ENCODE results near the gene PEX14. TPM values are rescaled to one million over a fixed set of nuclear protein-coding genes. Genes with fewer than 3 reads are reported as not detected.

Gene PEX14
- total and polyA plus RNA-seq, 9 of the 15 experiments (the other 6 are each of a cell fraction or from before 2014, with no cell fraction given) = 2.6 to 45.7 (median 22.7) TPM

GRCh38 chr1:10510520-10511493 lies 36.1 kb downstream of the PEX14 start (continued):
- no peak for TF ChIP-seq ZNF280B (CRISPR knock-in tag; IDR thresholded peaks at IDR 0.05)
- no peak for TF ChIP-seq FOXK1 (CRISPR knock-in tag; IDR thresholded peaks at IDR 0.05; ENCODE audit: borderline replicate concordance)
- no peak for TF ChIP-seq DMBX1 (CRISPR knock-in tag; IDR thresholded peaks at IDR 0.05; ENCODE audit: borderline replicate concordance)
- TF ChIP-seq ZNF354B (CRISPR knock-in tag; IDR thresholded peaks at IDR 0.05) = no peak
- TF ChIP-seq ELK1 (CRISPR knock-in tag; IDR thresholded peaks at IDR 0.05) = no peak
- peak; percentile 35; the same call in 1 of the 2 replicates for TF ChIP-seq HES1 (IDR thresholded peaks at IDR 0.05; ENCODE audit: low read depth)
- TF ChIP-seq MTA2 (IDR thresholded peaks at IDR 0.05; ENCODE audit: low read depth) = peak; percentile 32; the same call in 1 of the 2 replicates
- no peak for TF ChIP-seq PATZ1 (CRISPR knock-in tag; IDR thresholded peaks at IDR 0.05; ENCODE audit: borderline replicate concordance)
- TF ChIP-seq KAT2B (IDR thresholded peaks at IDR 0.05; ENCODE audit: low read depth, low read length) = no peak
- no peak for TF ChIP-seq TCF15 (CRISPR knock-in tag; IDR thresholded peaks at IDR 0.05)
- no peak for TF ChIP-seq CEBPZ (IDR thresholded peaks at IDR 0.05; ENCODE audit: borderline replicate concordance, low read depth, low read length)
- TF ChIP-seq DNMT1 (IDR thresholded peaks at IDR 0.05) = no peak
- no peak for TF ChIP-seq POLR2H (tag; IDR thresholded peaks at IDR 0.05; ENCODE audit: low read depth)
- no peak for TF ChIP-seq ZNF655 (CRISPR knock-in tag; IDR thresholded peaks at IDR 0.05)
- TF ChIP-seq DIDO1 (tag; IDR thresholded peaks at IDR 0.05; ENCODE audit: low read depth) = 0 out of 2 replicates have a peak, but pooled peaks have one; percentile 32
